Type B pancreatic cell (in vitro differentiated cells): ENCODE measurements around the gene BTAF1. TPM values are rescaled to one million over a fixed set of nuclear protein-coding genes. Genes with fewer than 3 reads are reported as not detected.

ENCODE experiments used
- DNase-seq: peaks from one replicate; pipeline ENCODE4 v3.0.0; 2021; ENCODE audit warnings: mixed read lengths; ENCODE audit not compliant: unreplicated experiment; ENCODE audit errors: extremely low spot score
- H3K27ac Mint-ChIP-seq: 2 replicates; pipeline ENCODE4 v1.8.0; 2021; ENCODE audit warnings: mild to moderate bottlenecking, mixed read lengths
- H3K27me3 Mint-ChIP-seq: 2 replicates; pipeline ENCODE4 v1.8.0; 2021; ENCODE audit warnings: mixed read lengths
- H3K36me3 Mint-ChIP-seq: 2 replicates; pipeline ENCODE4 v1.8.0; 2021; ENCODE audit warnings: mixed read lengths
- H3K4me1 Mint-ChIP-seq: one replicate; pipeline ENCODE4 v1.8.0; 2021; ENCODE audit warnings: mixed read lengths; ENCODE audit not compliant: unreplicated experiment
- H3K4me3 Mint-ChIP-seq: 2 replicates; pipeline ENCODE4 v1.8.0; 2021; ENCODE audit warnings: mild to moderate bottlenecking, mixed read lengths
- H3K9me3 Mint-ChIP-seq: 2 replicates; pipeline ENCODE4 v1.8.0; 2021; ENCODE audit warnings: mixed read lengths
- total RNA-seq: library from RNA; stranded (reverse); gene quantifications from 2 replicates; pipeline ENCODE4 v1.2.1, GENCODE V29; 2021; ENCODE audit warnings: low replicate concordance
- TF ChIP-seq, protein P1 (sequence below): fragments of 200-600 bp; sonication (generic); conservative IDR thresholded peaks from 2 replicates; pipeline ENCODE4 v1.5.0; 2021; ENCODE audit warnings: antibody characterized with exemption, mild to moderate bottlenecking

The BTAF1 gene
- total RNA-seq, 1 donor from 2014 or later: 34.7 TPM

DNA sequence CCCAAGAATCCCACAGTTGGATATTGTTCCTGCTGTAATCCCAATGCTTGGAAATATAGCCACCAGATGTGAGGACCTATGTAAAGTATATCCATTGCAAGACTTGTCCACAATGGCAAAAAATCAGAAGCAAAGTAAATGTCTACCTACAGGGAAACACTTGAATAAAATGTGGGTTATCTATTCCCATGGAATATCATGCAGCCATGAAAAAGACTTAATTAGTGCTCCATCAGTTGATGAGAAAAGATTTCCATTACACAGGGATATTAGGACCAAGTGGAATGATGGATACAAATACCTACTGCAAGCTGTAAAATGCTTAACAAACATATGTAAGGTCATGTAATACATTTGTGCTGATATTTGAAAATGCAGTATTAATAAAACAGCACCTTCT lies 131.2 kb downstream of the BTAF1 start:
- peaks cover 3% of the 10 kb centered on the region for H3K36me3 Mint-ChIP-seq
- DNase-seq: no peak
- TF ChIP-seq, protein P1, sequence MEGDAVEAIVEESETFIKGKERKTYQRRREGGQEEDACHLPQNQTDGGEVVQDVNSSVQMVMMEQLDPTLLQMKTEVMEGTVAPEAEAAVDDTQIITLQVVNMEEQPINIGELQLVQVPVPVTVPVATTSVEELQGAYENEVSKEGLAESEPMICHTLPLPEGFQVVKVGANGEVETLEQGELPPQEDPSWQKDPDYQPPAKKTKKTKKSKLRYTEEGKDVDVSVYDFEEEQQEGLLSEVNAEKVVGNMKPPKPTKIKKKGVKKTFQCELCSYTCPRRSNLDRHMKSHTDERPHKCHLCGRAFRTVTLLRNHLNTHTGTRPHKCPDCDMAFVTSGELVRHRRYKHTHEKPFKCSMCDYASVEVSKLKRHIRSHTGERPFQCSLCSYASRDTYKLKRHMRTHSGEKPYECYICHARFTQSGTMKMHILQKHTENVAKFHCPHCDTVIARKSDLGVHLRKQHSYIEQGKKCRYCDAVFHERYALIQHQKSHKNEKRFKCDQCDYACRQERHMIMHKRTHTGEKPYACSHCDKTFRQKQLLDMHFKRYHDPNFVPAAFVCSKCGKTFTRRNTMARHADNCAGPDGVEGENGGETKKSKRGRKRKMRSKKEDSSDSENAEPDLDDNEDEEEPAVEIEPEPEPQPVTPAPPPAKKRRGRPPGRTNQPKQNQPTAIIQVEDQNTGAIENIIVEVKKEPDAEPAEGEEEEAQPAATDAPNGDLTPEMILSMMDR: no peak
- H3K27me3 Mint-ChIP-seq: no peaks in the 10 kb centered on the region
- H3K4me3 Mint-ChIP-seq: no peak overlapping the region
- no peaks in the 10 kb centered on the region for H3K4me1 Mint-ChIP-seq
- no peak overlapping the region for H3K27ac Mint-ChIP-seq
- H3K9me3 Mint-ChIP-seq: no peaks in the 10 kb centered on the region

DNA sequence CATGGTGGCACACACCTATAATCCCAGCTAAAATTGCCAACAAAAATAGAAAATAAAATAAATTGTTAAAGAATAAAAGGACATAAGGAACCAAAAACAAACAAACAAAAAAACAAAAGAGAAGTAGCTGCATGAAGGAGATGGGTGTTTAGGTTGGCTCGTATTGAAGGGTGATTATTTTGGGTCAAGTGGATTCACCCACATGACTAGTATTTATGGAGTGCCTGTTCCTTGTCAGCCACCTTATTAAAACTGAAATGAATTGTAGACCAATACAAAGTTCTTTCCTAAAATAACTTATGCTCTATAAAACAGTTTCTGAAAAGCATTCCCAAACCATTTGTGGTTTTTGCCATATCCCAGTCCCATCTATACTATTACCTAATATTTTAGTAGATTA lies 138.7 kb downstream of the BTAF1 start:
- DNase-seq: no peak
- TF ChIP-seq, protein P1: no peak
- Mint-ChIP-seq H3K27ac (no peak overlapping the region), H3K4me3 (no peak overlapping the region), H3K9me3 (no peaks in the 10 kb centered on the region), H3K36me3 (no peaks in the 10 kb centered on the region), H3K4me1 (no peaks in the 10 kb centered on the region), H3K27me3 (no peaks in the 10 kb centered on the region)

DNA sequence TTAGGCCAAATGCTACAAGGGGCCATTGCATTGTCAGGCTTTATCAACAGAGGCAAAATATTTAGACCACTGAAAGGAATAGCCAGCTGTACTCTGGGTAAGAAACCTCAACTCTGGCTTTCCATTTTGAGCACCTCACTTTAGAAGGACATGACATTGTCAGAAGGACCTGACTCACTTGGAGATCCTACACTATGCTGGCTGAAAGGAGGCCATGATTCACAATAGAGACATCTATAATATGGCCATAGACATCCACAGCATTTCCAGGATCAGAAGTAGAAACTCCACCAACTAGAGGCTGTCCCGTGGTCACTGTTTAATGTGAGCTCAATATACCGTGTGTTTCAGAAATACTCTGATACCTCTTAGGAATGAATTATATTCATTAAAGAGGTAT lies 140.9 kb downstream of the BTAF1 start:
- Mint-ChIP-seq H3K27ac (no peak overlapping the region), H3K9me3 (no peaks in the 10 kb centered on the region), H3K36me3 (no peaks in the 10 kb centered on the region), H3K4me1 (no peaks in the 10 kb centered on the region), H3K27me3 (no peaks in the 10 kb centered on the region), H3K4me3 (no peak overlapping the region)
- no peak for DNase-seq
- TF ChIP-seq, protein P1: no peak

DNA sequence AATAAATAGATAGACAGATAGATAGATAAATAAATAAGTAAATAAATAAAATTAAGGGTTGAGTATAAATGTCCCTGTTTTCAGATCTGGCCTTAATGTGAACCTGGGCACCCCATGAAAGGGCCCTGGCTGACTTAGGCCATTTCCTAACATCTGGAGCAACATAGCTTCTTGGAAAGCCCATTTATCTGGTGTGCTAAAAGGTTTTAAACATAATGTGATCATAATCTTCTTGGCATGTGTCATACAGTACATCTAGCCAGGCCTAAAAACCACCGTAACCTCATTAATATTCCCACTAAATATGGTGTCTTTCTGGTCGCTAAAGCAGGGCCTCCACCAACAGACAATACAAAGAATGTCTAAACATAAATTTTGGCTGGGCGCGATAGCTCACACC lies 142.8 kb downstream of the BTAF1 start:
- no peaks in the 10 kb centered on the region for H3K36me3 Mint-ChIP-seq
- no peak overlapping the region for H3K4me3 Mint-ChIP-seq
- no peak for DNase-seq
- no peaks in the 10 kb centered on the region for H3K4me1 Mint-ChIP-seq
- H3K27ac Mint-ChIP-seq: no peak overlapping the region
- TF ChIP-seq, protein P1: no peak
- H3K27me3 Mint-ChIP-seq: no peaks in the 10 kb centered on the region
- H3K9me3 Mint-ChIP-seq: no peaks in the 10 kb centered on the region

DNA sequence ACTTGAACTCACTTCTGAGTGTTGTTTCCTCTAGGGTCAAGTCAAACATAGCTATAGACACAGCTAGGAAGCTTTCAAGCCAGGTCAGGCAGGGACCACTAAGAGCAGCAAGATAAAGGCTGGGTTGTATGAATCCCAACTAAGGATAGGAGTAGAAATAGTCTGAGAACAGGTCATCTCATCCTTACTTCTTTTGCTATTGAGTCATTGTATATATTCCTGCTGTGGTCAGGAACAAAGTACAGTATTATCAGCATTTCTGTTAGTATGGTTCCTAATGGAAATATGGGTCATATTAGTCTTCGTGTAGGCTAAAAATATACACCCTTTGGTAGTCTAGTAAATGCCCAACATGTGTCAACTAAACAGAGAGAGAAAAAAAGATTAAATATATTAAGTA lies 145.3 kb downstream of the BTAF1 start:
- TF ChIP-seq, protein P1: no peak
- H3K27me3 Mint-ChIP-seq: no peaks in the 10 kb centered on the region
- H3K9me3 Mint-ChIP-seq: no peaks in the 10 kb centered on the region
- H3K36me3 Mint-ChIP-seq: no peaks in the 10 kb centered on the region
- no peak overlapping the region for H3K4me3 Mint-ChIP-seq
- no peaks in the 10 kb centered on the region for H3K4me1 Mint-ChIP-seq
- no peak for DNase-seq
- no peak overlapping the region for H3K27ac Mint-ChIP-seq
